ENCODE results near the gene MX1.
A peak's percentile ranks its signal among the peaks of the same experiment; 100 is the strongest.

Gene MX1

DNA sequence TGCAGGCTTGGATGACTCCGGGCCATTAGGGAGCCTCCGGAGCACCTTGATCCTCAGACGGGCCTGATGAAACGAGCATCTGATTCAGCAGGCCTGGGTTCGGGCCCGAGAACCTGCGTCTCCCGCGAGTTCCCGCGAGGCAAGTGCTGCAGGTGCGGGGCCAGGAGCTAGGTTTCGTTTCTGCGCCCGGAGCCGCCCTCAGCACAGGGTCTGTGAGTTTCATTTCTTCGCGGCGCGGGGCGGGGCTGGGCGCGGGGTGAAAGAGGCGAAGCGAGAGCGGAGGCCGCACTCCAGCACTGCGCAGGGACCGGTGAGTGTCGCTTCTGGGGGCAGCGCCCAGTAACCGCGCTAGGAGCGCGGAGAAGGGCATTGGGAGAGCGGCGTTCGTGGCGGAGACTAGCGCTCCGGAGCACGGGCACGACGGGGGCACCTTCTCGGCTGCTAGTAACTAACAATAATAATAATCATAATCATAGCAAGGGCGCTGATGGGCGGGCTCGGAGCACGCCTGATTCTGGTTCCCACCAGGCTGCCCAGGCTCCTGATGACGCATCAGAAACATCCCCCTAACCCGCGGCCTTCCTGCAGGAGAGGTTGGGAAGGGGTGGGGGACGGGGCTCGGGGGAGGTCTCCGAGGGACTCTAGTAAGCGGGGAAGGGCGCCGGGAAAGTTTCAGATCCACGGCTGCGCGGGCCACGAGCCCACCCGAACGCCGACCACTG is at the start of gene MX1:
Gene MX1, plus strand, starts transcription at position 286 of the 722 bp plus-strand sequence. CDS start 5,832 bp downstream, outside the sequence.
- DNase-seq = peak; percentile 56

DNA sequence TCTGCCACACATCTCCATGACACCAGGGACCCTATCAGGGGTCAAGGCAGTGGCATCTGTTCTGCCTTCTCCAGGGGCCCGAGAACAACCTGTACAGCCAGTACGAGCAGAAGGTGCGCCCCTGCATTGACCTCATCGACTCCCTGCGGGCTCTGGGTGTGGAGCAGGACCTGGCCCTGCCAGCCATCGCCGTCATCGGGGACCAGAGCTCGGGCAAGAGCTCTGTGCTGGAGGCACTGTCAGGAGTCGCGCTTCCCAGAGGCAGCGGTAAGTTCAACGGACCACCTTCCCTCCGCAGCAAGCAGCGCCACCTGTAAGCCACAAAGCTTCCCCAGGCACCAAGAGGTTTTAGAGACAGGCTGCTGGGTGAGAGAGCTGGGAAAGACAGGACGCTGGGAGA is 48.3 kb upstream of the MX1 start:
- no peak for DNase-seq

DNA sequence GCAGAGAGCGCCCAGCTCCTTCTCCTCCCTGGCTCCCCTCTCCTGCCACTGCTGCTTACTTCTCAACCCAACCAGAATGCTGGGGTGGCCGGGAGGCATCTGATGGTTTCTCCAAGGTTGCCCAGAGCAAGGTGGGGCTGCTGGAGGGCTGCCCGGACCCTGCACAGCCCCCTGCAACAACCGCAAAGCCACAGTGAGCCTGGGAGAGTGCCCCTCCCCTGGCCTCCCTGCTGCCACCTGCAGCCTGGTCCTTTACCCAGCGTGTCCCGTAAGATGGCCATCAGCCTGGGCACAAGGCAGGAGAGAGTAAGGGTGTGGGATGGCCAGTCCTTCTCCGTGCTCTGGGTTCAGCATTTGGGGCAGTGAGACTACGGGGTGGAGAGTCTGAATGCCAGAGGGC is 47.2 kb upstream of the MX1 start:
- no peak for DNase-seq

- DNase-seq = no peak
These were observed 46.1 kb upstream of the MX1 start for GRCh38 chr21:41379901-41380300.

GRCh38 chr21:41381731-41382130 is 44.3 kb upstream of the MX1 start:
- no peak for DNase-seq

DNA sequence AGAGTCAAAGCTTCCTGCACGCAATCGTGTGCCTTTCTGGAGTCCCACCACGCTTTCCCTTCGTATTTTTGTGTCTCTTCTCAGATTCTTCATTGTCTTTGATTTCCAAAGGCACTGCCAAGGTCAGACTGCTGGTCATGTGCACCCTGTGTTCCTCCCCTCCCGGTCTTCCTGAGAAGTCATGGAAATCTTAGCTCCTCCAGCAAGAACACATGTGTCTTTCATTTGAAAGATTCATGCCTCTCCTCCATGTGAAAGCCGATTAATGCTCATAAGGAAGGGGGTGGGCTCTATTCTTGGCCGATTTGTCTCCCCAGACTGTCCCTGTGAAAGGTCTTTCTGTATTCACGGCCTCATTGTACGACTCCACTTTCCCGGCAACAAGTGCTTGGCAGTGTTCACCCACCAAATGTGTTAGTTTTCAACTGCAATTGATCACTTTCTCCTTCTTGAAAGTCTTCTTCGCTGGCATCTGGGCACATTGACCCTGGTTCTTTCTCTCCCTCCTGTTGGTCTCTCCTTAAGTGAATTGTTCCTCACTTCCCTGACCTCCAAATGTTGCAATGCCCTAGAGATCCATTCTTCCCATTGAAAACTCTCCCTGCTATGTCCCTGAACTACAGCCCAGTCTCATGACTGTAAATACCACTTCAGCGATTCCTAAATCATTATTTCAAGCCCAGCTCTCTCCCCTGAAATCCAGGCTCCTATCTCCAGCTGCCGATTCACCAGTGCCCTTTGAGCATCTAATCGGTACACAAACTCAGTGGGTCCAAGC is 38.8 kb upstream of the MX1 start:
- no peak for DNase-seq

- no peak for DNase-seq
These were observed 38.2 kb upstream of the MX1 start for GRCh38 chr21:41387824-41388223.

DNA sequence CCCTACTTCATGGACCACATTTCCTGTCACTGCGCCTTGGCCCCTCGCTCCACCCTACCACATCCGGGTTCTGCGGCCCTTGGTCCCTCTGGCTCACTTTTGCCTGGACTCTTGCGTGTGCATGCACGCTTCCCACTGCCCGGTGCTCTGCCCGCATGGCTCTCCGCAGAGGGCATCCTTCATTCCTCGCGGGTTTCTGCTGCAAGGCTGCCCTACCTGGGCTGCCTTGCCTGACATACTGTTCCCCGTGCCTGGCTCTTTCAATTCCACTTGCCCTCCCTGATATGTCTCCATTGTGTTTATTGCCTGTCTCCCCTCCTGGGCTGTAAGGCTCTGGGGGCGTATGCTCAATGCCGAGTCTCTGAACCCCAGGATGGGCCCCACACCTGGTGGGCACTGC is 37.8 kb upstream of the MX1 start:
- no peak for DNase-seq

DNA sequence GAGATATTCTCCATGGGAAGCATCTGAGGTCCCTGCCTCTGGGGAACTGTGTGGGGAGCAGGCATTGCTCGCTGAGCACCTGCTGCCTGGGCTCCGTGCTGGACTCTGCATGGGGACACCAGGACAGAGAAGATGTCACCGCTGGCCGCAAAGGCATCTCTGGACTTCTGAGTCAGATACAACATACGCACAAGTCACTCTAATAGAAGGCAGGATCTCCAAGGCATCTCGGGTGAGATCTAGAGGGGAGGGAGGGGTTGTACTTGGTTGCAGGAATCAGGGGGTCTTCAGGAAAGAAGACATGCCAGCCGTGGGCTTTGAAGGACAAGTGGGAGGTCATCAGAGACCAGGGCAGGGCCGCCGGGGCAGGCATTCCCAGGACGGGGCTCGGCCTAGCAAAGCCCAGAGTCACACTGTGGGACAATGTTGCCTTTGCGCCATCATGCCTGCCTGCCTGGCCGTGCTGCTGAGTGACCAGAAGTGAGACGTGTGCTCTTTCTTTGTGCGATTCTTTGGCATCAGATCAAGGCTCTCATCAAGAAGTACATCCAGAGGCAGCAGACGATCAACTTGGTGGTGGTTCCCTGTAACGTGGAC is 35.9 kb upstream of the MX1 start:
- DNase-seq = no peak

- DNase-seq = no peak
These were observed 32.1 kb upstream of the MX1 start for GRCh38 chr21:41393876-41394465.

- DNase-seq = no peak
These were observed 29.4 kb upstream of the MX1 start for GRCh38 chr21:41396558-41397075.

DNA sequence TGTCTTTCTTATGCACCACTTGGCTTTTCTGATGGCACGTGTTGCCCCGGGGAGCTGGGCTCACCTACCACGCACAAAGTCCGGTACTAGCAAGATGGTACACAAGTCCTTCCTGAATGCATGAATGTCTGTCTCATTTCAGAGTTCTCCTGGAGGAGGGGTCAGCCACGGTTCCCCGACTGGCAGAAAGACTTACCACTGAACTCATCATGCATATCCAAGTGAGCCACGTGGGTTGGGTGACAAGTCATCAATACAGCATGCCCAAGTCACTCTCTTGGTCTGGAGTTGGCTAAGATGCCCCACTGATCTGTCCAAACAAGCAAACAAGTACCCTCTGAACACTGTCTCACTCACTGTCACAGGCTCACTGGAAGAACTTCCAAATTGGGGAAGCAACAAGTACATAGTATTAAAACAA is 28.6 kb upstream of the MX1 start:
- no peak for DNase-seq

- DNase-seq = no peak
These were observed 27.8 kb upstream of the MX1 start for GRCh38 chr21:41398251-41398650.

DNA sequence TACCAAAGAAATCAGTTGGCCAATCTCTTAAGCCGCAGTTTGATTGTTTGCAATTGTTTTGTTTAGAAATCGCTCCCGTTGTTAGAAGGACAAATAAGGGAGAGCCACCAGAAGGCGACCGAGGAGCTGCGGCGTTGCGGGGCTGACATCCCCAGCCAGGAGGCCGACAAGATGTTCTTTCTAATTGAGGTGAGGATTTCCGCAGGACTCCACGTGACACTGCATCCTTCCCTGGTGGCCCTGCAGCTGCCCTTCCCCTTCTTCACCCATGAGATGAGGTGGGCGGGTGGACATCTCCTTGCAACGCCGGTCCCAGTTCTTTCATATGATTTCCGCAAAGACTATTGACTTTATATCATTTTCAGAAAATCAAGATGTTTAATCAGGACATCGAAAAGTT is 27.2 kb upstream of the MX1 start:
- DNase-seq = no peak

- DNase-seq = no peak
These were observed 26.7 kb upstream of the MX1 start for GRCh38 chr21:41399246-41399800.

- no peak for DNase-seq
These were observed 23.8 kb upstream of the MX1 start for GRCh38 chr21:41402231-41402630.

GRCh38 chr21:41402796-41403195 is 23.2 kb upstream of the MX1 start:
- DNase-seq = no peak

DNA sequence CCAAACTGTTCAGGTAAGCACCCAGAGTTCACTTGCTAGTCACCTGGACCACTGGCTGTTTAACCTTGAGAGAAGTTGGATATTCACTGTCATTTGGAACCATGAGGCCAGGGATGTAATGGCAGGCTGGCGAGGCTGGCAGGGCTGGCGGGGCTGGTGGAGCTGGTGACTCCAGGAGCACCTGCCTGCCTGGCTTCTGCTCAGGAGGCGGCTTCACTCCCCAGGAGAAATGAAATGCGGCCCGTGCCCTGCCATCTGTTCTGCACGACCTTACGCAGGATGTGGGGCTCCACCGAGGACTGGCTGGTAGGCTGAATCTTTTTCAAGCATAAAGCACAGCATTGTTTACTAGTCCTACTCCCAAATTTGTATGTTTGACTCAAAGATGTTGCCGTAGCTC is 22.7 kb upstream of the MX1 start:
- DNase-seq = no peak

GRCh38 chr21:41403966-41404365 is 22.1 kb upstream of the MX1 start:
- no peak for DNase-seq

DNA sequence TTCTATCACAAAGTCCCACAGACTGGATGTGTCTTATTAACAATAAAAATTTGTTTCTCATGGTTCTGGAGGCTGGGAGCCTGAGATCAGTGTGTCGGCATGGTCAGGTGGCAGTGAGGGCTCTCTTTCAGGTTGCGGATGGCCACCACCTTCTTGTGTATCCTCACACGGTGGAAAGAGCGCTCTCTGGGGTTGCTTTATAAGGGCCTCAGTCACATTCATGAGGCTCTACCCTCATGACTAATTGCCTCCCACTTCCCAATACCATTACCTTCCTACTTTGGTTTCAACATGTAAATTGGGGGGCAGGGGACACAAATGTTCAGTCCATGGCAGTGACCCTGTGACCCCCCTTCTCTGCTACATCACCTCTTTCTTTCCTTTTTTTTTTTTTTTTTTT is 20.7 kb upstream of the MX1 start:
- DNase-seq = no peak

- DNase-seq = no peak
These were observed 19.7 kb upstream of the MX1 start for GRCh38 chr21:41406340-41406739.

- DNase-seq = no peak
These were observed 18.2 kb upstream of the MX1 start for GRCh38 chr21:41407541-41408460.
